ENCODE data around the gene EXOSC5. TPM values are rescaled to one million over a fixed set of nuclear protein-coding genes. Genes with fewer than 3 reads are reported as not detected.

EXOSC5 gene
- total RNA-seq, 1 experiment from 2014 or later: 58.7 TPM

DNA sequence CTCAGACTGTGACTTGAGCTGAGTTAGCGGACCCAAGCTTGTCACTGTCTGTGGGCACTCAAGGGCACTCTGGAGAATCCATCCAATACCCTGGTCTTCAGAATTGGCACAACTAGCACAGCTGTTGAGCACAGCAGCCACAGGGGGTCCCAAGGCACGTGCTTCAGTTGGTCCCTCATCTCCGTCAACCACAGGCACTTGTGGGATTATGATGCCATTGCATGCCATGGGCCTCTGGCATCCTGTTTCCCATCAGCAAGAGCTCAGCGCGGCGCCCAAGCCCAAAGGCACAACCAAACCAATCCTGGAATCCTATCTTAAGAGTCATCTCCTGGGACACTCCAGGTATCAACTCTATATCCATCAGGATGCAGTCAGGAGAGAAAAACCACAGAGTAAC is 33.8 kb upstream of the EXOSC5 start:
- H3K56ac ChIP-seq (ENCODE audit: insufficient read length, low read depth, low read length): no peak overlapping the region
- H3K9me3 ChIP-seq (ENCODE audit: control insufficient read depth, low read depth, low read length): no peaks in the 10 kb centered on the region
- peaks cover 14 to 27% of the 10 kb centered on the region in 2 experiments for H3K4me1 Mint-ChIP-seq
- no peak overlapping the region for H3K9ac ChIP-seq (ENCODE audit: extremely low read depth, insufficient read length, low read length)
- H3K4me1 ChIP-seq (ENCODE audit: insufficient read depth, low read length): no peaks in the 10 kb centered on the region
- H3K4me3 Mint-ChIP-seq: no peak overlapping the region
- no peak for DNase-seq
- H3K4ac ChIP-seq (ENCODE audit: low read depth, low read length): no peak overlapping the region
- H2BK20ac ChIP-seq (ENCODE audit: low read depth, low read length, poor library complexity, severe bottlenecking): no peak overlapping the region
- H3K27me3 ChIP-seq (ENCODE audit: insufficient read depth, low read length): no peaks in the 10 kb centered on the region
- no peaks in the 10 kb centered on the region for H3K79me2 ChIP-seq (ENCODE audit: insufficient read depth, low read length)
- TF ChIP-seq, protein P1, sequence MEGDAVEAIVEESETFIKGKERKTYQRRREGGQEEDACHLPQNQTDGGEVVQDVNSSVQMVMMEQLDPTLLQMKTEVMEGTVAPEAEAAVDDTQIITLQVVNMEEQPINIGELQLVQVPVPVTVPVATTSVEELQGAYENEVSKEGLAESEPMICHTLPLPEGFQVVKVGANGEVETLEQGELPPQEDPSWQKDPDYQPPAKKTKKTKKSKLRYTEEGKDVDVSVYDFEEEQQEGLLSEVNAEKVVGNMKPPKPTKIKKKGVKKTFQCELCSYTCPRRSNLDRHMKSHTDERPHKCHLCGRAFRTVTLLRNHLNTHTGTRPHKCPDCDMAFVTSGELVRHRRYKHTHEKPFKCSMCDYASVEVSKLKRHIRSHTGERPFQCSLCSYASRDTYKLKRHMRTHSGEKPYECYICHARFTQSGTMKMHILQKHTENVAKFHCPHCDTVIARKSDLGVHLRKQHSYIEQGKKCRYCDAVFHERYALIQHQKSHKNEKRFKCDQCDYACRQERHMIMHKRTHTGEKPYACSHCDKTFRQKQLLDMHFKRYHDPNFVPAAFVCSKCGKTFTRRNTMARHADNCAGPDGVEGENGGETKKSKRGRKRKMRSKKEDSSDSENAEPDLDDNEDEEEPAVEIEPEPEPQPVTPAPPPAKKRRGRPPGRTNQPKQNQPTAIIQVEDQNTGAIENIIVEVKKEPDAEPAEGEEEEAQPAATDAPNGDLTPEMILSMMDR (conservative IDR thresholded peaks at IDR 0.05): no peak
- H4K8ac ChIP-seq (replicated peaks; ENCODE audit: insufficient read length, low read depth, low read length): no peak overlapping the region
- H4K20me1 ChIP-seq (ENCODE audit: control insufficient read depth, insufficient read depth, insufficient read length): no peaks in the 10 kb centered on the region
- H3K27ac Mint-ChIP-seq: 0 out of 7 replicates have a peak overlapping the region, but pooled peaks of 1 of the 3 experiments have one; percentile 10
- H3T11ph ChIP-seq (ENCODE audit: low read length): no peak overlapping the region
- H3K23me2 ChIP-seq (ENCODE audit: insufficient read length, low read depth, low read length, poor library complexity, severe bottlenecking): peaks cover 11% of the 10 kb centered on the region
- H3K9me3 Mint-ChIP-seq: no peaks in the 10 kb centered on the region
- no peaks in the 10 kb centered on the region for H3K79me1 ChIP-seq (ENCODE audit: insufficient read depth, low read depth, low read length, poor library complexity, severe bottlenecking)
- no peak overlapping the region for H2AK5ac ChIP-seq (ENCODE audit: insufficient read length, low read length)
- no CpG with 5 or more reads among the region's 6 CpGs for WGBS (ENCODE audit: extremely low coverage, insufficient read length, low lambda C conversion rate)
- H2BK120ac ChIP-seq (ENCODE audit: low read depth, low read length, poor library complexity, severe bottlenecking): no peak overlapping the region
- H3K27me3 Mint-ChIP-seq (ENCODE audit: low read depth): no peaks in the 10 kb centered on the region
- H3K4me2 ChIP-seq (ENCODE audit: insufficient read depth, insufficient read length, low read length): no peak overlapping the region
- peaks cover 14 to 28% (median 28%) of the 10 kb centered on the region in 3 experiments; a peak in 6 of 7 replicates for H3K36me3 Mint-ChIP-seq (ENCODE audit: insufficient read depth in 1 of 3, low read depth in 3 of 3)
- no peak overlapping the region for H2AFZ ChIP-seq (ENCODE audit: low read length)
- H4K91ac ChIP-seq (ENCODE audit: insufficient read length, low read depth, low read length): no peak overlapping the region
- no peak overlapping the region for H3K23ac ChIP-seq (ENCODE audit: insufficient read length, low read depth, low read length)
- H2BK12ac ChIP-seq (ENCODE audit: insufficient read length, low read depth, low read length): no peak overlapping the region
- H3K14ac ChIP-seq (ENCODE audit: insufficient read depth, low read length): no peak overlapping the region
- H2BK15ac ChIP-seq (ENCODE audit: low read depth, low read length): no peak overlapping the region
- H3K27ac ChIP-seq (ENCODE audit: insufficient read length, low read depth, low read length): no peak overlapping the region
- no peak overlapping the region for H2BK5ac ChIP-seq (ENCODE audit: insufficient read length, low read length)
- no peak overlapping the region for H3K18ac ChIP-seq (ENCODE audit: insufficient read length, low read depth, low read length)
- H4K5ac ChIP-seq (ENCODE audit: insufficient read length, low read depth, low read length): no peak overlapping the region
